ENCODE measurements around the gene SLC35D1.
"Not testable (repeated sequence)": the region's sequence is repeated elsewhere in the genome, so short reads cannot be mapped to it uniquely, and the experiment has no call there.

The SLC35D1 gene

DNA sequence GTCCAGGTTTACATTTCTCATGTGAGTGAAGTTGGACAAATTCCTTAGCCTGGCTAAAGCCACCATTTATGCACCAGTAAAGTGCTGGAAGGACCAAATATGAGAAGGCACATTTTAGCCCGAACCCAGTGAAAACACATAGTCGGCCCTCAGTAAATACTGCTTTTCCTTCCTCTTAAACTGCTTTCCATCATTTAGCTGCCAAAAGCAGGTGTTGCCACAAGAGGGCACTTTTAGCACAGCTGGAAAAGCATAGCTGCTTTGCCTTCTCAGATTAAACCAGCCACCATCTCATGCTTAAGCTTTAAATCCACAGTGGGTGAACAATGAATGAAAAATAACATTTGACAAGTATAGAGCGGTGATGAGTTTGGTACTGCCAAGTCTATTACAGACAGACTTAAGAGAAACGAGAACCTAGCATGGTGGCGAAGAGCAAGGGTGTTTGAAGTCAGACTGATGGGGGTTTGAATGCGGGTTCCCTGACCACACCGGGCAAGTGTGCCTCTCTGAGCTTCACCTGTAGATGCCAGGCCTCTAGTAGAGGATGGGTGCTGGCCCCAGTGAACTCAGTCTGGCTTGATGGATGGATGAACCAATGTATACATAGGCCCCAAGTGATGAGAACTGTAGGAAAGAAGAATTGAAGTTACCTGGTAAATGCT lies 57.8 kb downstream of the SLC35D1 start:
- FAIRE-seq (peak; percentile 95), DNase-seq (ENCODE audit: extremely low spot score, insufficient read length, low read depth) (peak; percentile 32)

DNA sequence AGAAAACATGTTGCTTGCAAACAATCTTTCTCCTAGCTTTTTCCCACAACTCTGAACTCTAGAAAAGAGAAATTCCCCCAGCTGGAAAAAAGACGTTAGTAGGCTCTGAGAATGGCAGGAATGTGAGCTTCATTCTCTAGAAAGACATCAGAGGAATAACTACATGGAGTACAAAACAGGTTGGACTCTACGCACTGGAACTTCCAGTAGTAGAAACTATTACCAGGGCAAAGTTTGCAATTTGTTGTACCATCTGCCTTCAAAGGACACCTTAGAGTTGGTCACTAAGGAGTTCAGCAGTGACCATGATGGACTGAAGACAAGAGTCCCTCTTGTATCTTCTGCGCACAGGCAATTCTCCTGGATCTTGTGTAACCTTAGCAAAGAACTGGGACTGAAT lies 60.9 kb downstream of the SLC35D1 start:
- DNase-seq (ENCODE audit: extremely low spot score, insufficient read length, low read depth) (no peak), FAIRE-seq (no peak)

DNA sequence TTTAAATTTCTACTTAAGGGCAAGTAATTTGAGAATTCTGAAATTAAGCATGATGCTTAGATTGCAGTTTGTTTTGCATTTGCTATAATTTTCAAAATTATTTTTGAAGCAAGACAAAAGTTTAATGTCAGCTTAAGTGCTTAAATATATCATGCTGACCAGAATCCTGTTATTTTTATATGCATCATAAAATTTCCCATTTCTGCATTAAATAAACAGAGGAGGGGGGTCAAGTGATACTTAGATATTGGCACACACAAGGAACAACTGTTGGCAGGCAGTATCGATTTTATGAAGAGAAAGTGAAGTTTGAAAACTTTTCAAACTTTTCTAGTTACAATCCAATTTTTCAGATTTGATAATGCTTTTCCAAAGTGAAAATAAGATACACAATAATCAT lies 68.1 kb downstream of the SLC35D1 start:
- no peak for DNase-seq (ENCODE audit: extremely low spot score, insufficient read length, low read depth)
- FAIRE-seq = no peak

DNA sequence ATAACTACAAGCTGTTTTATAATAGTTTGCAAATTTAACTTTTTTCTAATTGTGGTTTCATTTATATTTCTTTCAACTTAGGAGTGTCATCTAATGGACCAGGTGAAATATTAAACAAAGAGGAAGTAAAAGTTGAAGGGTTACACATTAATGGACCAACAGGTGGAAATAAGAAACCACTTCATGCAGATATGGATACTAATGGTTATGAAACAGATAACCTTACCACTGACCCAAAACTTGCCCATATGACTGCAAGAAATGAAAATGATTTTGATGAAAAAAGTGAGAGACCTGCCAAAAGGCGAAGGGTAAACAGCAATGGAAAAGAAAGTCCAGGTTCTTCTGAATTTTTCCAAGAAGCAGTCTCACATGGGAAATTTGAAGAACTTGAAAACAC lies 69.5 kb downstream of the SLC35D1 start:
- FAIRE-seq = peak; percentile 94
- peak; percentile 7 for DNase-seq (ENCODE audit: extremely low spot score, insufficient read length, low read depth)

DNA sequence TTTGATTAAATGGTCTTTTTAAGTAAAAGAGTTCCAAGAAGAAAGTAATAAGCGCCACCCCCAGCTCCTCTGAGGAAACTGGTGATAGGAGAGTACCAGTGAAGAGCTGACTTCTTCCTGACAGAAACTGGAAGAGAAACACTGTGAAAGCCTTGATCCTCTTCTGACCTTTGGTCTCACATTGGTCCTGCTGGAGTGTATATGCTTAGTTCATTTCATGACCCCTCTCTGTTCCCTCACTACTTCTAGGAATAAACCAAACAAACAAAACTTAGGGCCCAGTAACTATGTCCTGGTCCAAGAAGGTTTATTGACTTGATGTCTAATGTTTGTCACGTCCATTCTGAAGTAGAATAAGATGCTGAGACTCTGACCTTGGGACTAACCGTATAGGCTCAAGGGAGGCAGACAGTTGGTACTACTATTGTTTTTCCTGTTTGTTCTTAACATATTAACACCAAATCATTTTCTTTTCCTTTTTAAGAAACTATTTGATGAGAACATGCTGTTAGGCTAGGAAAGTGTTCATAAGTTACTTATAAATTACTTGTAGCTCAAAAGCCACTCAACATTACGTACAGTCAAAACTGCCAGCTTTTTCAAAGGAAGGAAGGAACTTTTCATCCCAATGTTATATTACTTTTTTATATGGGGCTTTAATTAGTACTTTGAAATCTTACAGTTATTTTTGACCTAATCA lies 71.2 kb downstream of the SLC35D1 start:
- FAIRE-seq (peak; percentile 94), DNase-seq (ENCODE audit: extremely low spot score, insufficient read length, low read depth) (no peak)

DNA sequence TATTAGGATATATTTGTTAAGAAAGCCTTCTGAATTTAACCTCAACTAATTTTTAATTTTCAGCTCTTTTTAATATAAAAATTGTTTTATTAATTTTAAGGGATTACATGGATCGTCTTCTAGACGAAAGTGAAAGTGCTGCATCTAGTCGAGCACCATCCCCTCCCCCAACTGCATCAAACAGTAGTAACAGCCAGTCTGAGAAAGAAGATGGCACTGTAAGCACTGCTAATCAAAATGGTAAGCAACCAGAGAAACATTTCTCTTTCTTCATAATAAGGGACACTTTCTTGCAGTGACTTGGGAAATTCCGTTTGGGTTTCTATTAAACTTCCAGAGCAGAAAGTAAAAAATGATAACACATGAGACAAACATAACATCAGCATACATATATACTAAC lies 72.3 kb downstream of the SLC35D1 start:
- FAIRE-seq (peak; percentile 58), DNase-seq (ENCODE audit: extremely low spot score, insufficient read length, low read depth) (no peak)

DNA sequence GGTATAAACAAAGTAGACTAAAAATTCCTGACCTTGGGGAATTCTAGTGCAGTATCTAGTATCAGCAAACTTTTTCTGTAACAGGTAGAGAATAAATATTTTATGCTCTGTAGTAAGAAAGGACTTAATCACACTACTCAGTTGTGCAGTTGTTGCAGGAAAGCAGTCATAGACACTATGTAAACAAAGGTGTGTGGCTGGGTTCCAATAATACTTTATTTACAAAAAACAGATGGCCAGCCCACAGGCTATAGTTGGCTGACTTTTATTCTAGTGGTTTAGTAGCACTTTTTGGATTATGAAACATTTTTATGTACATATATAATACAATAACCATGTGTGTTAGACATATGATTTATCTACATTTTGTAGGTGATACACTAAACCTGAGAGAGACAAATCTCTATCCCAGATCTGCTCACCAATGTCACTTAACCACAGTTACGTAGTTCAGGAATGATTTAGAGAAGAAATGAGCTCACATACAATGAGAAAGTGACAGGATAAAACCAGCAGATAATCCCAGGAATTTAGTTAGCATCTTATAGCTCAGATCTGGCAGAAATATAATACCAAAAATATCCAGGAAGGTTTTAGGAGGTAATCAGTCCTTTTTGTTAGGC lies 73.1 kb downstream of the SLC35D1 start:
- no peak for DNase-seq (ENCODE audit: extremely low spot score, insufficient read length, low read depth)
- no peak for FAIRE-seq

DNA sequence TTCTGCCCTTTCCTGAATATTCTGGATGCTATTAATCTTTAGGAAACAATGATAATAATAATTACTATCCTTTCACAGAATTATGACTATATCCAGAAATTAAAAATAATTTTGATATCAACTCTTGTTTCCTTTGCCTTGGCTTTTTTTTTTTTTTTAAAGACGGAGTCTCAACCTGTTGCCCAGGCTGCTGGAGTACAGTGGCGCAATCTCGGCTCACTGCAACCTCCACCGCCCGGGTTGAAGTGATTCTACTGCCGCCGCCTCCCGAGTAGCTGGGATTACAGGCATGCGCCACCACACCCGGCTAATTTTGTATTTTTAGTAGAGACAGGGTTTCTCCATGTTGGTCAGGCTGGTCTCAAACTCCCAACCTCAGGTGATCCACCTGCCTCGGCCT lies 74.3 kb downstream of the SLC35D1 start:
- FAIRE-seq; DNase-seq (ENCODE audit: extremely low spot score, insufficient read length, low read depth): not testable (repeated sequence)

DNA sequence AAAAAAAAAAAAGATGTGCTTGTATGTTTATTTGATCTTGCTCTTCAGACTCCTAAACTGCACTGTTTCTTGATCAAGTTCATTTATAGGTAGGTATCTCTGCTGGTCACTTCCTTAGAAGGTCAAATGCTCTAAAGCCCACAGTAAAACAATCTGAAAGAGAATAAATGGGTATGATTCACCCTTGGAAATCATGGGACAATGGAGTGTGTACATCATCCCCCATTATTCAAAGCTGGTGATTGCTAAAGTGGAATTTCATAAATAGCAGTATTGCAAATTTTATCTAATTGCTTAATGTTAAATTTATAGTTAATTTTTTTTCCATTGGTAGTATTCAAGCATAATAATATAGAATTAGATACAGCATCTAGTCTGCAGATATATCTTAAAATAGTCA lies 75.7 kb downstream of the SLC35D1 start:
- FAIRE-seq (no peak), DNase-seq (ENCODE audit: extremely low spot score, insufficient read length, low read depth) (no peak)

DNA sequence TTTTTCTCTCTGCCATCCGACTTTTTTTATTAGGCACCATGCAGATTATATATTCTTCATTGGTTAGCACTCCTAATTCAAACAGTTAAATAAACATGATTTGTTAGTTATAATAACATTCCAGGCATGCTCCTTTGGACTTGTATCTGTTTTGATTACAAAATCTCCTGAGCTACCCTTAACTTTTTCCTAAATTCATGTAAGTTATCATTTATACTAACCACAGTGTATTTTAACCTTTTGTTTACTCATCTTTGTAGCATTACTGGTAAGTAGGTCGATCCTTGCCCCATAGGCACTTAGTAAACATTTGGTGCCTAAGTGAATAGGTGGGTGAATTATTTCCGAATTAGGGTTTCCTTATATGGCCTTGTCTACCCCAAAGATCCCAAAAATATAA lies 85.4 kb downstream of the SLC35D1 start:
- FAIRE-seq = no peak
- no peak for DNase-seq (ENCODE audit: extremely low spot score, insufficient read length, low read depth)

DNA sequence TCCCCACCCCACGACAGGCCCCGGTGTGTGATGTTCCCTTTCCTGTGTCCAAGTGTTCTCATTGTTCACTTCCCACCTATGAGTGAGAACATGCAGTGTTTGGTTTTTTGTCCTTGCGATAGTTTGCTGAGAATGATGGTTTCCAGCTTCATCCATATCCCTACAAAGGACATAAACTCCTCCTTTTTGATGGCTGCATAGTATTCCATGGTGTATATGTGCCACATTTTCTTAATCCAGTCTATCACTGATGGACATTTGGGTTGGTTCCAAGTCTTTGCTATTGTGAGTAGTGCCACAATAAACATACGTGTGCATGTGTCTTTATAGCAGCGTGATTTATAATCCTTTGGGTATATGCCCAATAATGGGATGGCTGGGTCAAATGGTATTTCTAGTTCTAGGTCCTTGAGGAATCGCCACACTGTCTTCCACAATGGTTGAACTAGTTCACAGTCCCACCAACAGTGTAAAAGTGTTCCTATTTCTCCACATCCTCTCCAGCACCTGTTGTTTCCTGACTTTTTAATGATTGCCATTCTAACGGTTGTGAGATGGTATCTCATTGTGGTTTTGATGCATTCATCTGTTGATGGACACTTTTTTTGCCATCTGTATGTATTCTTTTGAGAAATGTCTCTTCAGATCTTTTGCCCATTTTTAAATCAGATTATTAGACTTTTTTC lies 87.6 kb downstream of the SLC35D1 start:
- not testable (repeated sequence) for DNase-seq (ENCODE audit: extremely low spot score, insufficient read length, low read depth); FAIRE-seq

DNA sequence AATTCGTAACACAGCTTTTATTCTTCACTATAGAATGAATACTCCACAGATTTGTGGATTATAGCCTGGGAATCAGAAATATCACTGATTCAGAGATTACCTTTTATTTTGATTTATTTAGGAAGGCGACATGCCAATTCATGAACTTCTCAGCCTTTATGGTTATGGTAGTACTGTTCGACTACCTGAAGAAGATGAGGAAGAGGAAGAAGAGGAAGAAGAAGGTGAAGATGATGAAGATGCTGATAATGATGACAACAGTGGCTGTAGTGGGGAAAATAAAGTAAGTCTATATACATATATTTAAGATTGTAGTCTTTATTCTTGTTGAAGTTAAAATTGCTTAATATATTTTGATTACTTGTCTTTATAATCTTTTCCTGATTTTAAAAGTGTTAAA lies 96.0 kb downstream of the SLC35D1 start:
- no peak for FAIRE-seq
- DNase-seq (ENCODE audit: extremely low spot score, insufficient read length, low read depth) = no peak

DNA sequence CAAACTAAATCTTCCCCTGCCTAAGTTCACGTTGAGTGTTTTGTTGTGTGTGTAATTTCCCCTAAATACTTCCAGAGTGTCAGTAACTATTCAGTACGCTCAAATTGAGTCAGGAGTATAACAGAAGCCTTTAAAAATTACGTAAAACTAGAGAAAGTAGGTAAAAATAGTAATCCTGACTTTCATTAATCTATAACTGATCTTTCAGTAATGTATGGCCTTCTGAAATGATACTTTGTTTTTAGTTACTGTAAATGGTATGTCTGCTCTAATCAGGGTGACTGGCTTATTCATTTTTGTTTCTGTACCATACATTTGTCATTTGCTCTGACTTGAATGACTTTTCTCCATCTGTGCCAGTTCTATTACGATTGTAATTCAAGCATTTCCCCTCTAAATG lies 99.7 kb downstream of the SLC35D1 start:
- DNase-seq (ENCODE audit: extremely low spot score, insufficient read length, low read depth) (no peak), FAIRE-seq (peak; percentile 75)

DNA sequence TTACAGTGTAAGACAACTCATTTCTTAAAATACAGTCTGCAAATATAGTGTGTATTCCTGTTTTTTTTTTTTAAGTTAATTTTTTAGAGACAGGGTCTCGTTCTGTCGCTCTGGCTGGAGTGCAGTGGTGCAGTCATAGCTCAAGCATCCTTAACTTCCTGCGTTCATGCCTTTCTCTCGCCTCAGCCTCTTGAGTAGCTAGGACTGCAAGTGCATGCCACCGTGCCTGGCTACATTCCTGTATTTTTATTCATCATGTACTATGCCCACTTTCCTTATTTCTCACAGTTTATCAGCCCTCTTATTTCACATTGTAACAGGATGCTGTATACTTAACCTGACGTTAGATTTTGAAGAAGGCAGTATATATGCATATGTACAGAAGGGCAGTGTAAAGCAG lies 102.4 kb downstream of the SLC35D1 start:
- no peak for FAIRE-seq
- DNase-seq (ENCODE audit: extremely low spot score, insufficient read length, low read depth) = no peak
